Activated gamma-delta T cell (primary cell): ENCODE measurements around the gene CDH23.

ENCODE experiments used
- DNase-seq: peaks from one replicate; lab custom pipeline; 2025; lab: John Stamatoyannopoulos, UW

CDH23 gene

DNA sequence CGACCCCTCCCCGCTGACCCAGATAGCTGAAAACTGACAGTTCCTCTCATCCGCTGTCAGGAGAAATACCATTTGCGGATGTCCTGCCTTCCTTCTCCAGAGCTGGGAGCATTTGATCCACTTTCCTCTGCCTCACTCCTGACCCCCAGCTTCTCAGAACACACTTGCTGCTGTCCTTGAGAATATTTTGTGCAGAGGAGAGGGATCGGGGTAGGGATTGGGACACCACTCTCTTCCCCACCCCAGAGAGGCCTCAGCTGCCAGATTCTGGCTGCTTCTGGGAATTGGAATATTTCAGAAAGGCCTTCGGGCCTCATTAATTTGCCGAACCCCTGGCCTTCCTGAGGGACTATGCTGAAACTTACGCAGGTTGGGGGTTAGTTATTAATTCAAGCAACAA is 225.9 kb downstream of the CDH23 start:
- no peak for DNase-seq

DNA sequence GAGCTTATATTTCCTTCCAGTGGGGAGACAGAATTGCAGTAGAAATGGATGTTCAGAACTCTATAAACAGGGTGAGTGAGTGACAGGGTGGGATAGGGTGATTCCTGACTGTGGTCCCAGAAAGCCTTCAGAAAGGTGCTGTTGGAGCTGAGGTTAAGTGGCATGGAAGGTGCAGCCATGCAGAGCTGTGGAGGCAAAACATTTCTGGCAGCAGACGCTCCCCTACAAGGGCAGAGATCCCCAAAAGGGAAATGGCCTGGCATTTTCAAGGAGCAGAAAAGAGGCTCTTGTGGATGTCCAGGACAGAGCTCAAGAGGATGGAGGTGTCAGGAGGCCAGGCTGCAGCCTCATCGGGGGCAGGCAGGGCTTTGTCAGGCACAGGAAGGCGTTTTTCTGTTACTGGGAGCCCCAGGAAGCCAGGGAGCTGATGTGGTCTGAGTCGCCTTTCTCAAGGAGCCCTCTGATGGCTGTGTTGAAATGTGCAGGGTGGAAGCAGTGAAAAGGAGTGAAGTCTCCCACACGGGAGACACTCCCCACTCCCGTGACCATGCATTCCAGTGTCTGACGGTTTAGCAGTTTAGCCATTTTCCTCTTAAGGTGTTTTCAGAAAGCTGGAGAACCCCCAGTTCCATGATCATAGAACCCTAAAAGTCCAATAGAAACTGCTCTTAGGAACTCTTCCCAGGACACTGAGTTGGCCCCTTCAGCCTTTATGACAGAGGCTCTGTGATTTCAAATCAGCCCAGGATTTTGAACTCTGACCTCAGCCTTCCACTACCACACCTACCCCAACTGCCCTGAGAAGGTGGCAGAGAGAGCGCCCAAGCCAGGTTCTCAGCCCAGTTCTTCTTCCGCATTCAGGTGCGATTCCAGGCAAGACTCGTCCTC is 226.6 kb downstream of the CDH23 start:
- DNase-seq = no peak

DNA sequence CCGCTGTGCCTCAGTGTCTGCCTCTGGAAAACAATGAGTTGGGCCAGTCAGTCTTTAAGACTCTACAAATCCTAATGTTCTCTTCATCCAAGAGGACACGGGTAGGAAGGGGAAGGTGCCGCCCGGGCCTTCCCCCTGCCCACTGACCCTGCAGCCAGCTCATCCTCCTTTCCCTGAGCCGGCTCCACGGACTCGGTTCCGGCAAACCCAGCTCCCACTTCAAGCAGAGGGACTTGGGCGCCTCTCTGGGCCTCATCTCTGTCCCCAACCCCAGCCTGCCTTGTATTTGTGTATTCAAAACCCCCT is 227.2 kb downstream of the CDH23 start:
- DNase-seq = no peak

DNA sequence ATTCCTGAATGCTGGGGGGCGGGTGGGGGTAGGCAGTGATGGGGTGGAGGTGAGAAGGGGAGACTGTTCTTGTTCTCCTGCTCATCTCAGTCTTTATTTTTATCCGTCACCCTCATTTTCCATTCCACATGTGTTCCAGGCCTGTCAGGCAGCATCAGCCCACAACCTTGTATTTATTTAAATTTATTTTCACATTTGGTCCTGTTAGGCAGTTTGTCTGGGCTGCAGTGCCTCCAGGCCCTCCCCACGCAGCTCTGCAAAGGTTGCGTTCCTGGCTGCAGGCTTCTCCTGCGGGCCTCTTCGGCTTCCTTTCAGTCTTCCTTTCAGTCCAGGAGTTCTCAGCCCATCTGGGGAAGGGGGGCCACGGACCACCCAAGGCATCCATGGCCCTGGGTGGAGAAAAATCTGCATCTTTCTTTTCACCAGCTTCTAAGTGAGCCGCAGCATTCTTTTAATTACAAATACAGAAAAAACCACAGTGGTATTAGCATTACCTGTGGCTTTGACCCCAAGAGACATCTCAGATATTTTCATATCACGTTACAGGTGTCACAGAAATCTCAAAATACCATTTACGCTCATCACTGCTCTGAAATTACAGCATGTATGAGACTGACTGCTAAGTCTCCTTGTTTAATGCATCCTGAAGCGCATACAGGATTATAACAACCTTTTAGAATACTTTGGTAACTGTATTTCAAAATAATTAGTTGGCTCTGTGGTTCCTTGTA is 228.9 kb downstream of the CDH23 start:
- DNase-seq = no peak

DNA sequence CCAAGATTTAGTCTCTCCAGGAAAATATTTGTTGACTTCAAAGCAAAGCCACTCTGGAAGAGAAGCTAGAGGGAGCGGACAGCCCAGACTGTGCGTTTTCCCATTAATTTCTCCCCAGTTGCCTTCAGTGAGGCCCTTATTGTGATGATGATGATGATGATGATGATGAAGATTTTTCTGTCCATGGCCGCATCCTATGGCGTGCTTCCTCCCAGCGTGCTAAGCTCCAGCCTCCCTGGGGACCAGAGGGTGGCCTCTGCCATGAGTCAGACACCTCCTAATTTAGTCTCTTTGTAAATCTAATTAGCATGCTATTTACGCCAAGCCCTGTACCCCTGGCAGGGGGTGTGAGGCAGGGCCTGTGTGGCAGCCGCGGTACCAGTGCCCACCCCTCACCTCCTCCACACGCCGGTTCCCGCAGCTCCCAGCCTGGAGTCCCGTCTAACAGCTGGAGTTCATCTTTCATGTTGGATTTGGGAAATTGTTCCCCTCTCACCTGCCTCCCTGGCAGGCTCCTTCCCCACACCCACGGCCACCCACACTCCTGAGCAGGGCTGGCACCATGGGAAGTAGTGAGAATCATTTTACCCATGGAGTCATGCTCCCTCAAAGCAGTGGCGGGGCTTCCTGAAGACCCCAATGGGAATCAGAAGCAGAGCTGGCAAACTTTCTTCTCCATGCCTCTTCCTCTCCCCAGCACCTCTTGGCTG is 230.7 kb downstream of the CDH23 start:
- DNase-seq = no peak

DNA sequence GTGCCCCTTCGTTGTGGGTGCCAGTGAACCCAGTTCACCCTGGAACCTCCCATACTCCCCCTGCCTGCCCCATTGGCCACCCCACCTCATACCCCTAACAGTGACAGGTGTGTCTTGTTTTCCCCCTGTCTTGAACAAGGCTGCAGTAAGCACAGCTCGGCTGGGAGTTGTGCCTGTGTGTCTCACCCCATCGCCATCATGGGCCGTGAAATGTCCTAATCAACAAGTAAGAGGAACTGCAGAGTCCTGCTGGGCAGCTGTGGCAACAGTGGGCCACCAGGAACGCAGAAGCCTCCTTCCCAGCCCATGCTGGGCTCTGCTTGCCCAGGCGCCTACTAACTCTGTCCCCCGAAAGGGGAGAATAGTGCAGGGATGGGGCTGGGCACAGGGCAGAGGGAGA is 231.2 kb downstream of the CDH23 start:
- DNase-seq = no peak

DNA sequence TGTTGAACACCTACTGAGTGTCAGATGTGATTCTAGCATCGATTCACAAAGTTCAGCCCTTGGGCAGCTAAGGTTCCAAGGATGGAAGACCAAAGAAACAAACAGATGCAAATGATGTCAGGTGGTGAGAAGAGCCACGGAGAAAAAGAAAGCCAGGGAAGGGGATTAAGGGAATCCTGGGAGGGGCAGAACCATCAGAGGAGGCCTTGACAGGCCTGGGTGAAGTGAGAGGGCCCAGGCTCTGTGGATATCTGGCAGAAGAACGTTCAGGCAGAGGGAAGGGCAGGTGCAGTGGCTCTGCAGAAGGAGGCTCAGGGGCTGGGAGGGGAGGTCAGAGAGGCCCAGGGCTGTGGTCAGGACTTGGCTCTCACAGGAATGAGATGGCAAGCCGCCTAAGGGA is 232.4 kb downstream of the CDH23 start:
- no peak for DNase-seq

DNA sequence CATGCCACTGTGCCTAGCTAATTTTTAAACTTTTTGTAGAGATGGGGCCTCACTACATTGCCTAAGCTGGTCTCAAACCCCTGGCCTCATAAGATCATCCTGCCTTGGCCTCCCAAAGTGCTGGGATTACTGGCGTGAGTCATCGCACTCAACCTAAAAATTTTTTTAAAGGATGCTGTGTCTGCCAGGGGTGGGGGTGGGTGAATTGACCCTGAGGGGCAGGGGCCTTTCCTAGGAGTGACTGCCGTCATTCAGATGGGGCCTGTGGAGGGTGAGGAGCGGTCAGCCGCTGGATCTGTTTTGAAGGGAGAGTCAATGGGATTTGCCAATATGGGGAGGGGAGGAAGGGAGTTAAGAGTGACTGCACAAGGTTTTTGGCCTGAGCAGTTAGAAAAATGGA is 233.4 kb downstream of the CDH23 start:
- DNase-seq = no peak

DNA sequence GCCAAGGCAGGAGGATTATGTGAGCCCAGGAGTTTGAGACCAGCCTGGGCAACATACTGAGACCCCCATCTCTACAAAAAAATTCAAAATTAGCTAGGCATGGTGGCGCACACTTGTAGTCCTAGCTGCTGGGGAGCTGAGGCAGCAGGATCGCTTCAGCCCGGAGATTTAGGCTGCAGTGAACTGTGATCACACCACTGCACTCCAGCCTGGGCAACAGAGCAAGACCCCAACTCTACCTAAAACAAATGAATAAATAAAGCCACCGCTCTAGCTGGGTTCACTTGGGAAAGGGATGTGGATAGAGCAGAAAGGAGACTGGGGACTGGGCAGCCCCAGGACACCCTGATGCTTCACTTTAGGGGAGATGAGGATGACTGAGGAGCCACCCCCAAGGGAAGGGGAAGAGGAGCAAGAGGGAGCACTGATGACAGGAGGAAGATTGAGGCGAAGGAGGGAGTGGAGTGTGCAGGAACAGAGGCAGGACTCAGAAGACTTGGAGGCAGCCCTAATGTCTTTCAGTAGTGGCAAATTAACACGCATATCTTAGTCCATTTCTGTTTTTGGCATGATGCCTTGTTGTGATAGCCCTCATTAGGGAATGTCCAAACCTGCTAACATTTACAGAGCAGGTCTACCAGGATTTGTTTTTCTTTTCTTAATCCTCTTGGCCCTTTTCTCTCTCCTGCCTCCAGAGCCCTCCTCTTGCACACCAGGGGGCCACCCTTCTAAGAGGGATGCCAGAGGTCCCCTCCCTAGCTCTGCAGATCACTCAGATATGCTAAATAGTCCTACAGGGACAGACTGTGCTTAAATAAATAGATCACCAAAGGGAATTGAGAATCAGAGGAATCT is 234.5 kb downstream of the CDH23 start:
- DNase-seq = no peak

DNA sequence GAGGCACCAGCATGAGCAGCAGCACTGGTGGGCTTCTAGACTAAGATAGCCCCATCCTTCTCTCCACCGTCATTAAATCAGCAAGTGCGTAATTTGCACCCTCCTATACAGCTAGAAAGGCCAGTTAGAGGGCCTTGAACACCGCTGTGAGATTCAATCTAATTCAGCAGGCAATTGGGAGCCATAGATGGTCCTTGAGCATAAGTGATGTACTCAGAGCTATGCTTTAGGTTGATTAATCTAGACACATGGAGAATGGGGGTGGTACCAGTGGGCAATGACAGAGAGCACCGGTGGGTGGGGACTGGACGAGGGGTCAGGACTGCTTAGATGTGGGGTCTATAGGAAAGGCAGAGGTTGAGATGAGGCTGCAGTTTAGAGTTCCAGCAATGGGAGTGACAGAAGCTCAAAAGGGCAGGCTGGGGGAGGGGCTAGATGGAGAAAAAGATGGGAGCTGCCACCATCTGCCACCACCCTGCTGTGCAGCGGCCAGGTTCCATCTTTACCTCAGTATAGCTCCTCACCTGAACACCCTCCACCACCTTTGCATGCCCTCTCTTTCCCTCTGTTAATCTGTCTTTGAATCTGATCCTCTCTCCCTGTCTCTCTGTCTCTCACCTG is 235.6 kb downstream of the CDH23 start:
- DNase-seq = no peak

DNA sequence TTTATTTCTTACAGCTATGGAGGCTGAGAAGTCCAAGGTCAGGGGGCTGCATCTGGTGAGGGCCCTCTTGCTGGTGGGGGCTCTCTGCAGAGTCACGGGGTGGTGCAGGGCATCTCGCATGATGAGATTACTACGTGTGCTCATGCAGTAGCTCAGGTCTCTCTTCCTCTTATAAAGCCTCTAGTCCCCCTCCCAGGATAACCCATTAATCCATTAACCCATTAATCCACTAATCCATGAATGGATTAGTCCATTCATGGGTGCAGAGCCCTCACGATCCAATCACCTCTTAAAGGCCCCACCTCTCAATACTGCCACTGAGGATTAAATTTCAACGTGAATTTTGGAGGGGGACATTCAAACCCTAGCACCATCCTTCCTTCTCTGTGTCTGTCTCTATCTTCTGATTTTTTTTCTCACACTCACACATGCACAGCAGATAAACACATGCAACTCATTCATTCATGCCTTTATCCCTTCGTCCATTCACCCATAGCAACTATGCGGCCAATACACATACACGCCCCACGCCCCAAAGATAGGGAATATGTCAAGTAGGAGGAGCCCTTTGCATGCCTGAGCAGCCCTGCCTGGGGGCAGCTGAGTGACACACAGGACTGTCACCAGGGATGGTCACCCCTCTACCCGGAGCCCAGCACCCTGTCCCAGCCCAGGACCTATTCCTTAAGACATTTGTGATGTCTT is 236.3 kb downstream of the CDH23 start:
- DNase-seq = no peak

DNA sequence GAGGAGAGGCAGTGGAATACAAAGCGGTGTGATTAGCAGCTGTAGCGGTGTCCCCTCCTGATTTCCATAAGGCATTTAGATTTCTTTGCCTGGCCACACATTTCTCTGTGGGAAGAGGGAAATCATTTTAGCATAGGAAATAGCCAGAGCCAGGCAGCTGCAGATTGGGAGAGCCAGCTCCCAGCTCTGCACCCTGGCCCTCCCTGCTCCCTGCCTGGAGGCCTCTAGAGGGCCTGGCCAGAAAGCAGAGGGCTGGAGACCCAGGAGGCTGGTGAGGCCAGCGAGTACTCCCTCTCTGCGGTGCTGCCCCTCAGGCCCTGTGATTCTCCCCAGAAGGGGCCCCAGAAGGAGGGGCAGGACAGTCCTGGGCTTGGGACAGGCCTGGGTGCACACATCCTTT is 237.2 kb downstream of the CDH23 start:
- DNase-seq = no peak

DNA sequence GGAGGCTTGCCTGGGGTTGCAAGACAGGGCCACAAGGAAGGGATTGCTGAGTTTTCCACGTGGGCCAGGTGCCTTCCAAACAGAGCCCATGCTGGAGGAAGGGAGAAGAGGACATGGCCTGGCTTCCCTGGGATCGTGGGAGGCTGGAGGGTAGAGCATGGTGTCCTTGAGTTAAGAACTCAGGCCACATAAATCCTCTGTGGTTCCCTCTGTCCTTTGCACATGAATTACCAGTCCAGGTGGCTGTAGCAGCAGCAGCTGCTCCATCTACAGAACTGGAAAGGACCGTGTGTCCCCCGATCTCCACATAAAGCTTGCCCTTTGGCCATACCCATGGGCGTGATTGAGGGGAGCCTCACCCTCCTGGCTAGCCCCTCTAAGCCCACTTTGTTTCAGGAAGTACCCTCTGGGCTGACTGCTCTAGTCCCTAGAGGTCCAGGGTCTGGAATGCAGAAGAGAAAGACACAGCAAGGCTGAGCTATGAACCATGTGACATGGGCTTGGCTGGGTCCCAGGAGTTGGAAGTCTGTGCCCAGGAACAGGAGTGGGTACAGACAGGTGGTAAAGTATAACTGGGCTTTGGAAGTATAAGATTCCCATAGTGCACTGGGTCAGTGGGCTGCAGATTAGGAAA is 237.9 kb downstream of the CDH23 start:
- DNase-seq = no peak

DNA sequence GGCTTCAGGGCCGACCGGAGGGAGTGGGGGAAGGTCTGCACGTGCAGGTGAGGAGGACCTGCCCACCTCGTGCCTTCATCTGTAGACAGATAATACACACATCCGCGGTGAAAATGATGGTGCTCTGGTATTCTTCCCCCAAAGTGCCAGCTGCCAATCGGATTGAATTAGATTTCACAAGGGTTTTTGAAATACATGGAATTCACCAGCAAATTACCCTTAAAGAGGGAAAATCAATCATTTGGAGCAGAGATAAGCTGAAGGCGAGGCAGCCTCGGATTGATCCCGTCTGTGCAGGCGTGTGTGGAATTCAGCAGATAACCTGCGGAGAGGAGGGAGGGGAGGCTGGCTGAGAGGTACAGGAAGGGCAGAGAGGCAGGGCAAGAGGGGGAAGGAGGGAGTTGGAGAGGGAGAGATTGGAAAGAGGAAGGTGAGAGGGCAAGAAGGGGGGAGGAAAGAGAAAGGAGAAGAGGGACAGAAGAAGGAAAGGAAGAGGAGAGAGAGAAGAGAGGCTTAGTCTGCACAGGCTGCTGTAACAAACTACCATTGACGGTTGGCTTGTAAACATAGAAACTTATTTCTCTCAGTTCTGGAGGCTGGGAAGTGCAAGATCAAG is 238.6 kb downstream of the CDH23 start:
- DNase-seq = no peak

DNA sequence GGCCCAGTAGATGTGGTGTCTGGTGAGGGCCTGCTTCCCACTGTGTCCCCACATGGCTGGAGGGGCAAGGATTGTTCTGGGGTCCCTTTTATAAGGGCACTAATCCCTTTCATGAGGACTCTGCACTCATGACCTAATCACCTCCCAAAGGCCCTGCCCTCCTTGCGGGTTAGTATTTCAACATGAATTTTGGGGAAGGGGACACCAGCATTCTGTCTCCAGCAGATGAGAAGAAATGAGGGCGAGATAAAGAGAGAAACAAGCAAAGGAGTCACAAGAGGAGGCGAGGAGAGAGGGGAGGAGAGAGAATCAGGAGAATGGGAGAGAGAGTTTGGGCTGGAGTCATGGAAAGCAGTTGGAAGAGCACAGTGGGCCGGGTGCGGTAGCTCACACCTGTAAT is 239.1 kb downstream of the CDH23 start:
- no peak for DNase-seq

DNA sequence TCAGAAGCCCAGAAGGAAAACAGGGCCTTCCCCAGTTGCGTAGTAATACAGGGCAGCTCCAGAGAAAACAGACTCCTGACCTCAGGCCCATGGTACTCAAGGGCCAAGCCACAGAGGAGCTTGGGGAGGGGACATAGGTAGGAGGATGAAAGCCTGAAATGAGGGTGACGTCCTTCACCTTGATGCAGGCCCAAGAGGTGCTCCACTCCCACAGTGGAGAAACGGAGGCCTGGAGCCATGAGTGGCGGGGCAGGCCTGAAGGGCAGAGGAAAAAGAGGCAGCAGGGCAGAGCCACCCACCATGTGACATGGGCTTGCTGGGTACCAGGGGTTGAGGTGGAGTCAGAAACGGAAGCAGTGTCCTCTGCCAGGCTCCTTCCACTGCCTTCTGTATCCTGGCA is 239.9 kb downstream of the CDH23 start:
- DNase-seq = no peak

DNA sequence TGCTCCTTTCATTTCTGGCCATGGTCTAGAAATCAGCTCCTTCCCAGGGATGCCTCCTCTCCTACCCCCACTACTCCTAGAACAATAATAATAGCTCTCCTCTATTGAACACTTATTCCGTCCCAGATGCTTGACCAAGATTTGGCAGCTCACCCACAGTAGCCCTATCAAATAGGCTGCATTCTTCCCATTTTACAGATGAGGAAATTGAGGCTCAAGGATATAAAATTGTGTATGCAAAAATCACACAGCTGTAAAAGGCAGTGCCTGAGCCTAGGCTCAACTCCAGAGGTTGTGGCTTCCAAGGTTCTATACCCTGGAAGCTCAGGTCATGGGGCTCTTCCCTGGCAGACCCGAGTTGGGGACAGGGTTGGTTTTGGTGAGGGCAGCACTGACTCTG is 240.6 kb downstream of the CDH23 start:
- no peak for DNase-seq

DNA sequence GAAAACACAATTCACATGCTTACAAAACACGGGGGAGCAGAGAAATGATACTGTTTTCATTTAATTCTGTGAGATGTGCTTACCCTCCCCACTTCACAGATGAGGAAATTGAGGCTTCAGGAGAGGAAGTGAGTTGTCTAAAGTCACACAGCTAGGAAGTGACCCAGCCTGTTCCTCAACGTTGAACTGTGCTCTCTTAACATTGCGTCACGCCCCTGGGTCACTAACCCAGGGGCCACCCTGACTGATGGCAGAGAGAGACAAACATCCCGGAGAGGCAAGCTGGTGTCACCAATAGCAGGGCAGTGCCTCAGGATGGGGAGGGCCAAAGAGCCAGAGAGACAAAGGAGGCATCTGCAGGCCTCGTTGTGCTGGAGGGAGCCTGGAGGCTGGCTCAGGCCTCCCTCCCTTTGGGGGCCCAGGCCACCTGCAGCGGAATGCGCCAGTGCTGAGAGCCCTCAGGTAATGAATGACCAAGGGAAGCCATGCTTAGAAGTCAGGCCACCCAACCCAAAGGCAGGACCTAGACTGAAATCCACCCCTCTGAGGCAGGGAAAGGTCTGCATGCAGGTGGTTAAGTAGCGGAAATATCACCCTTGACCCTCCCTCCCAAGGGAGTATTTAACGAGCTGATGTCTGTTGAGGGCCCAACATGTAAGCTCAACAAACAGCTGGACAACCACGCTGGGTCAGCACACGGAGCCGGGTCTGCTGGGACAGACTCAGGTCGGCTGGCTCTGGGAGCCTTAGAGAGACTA is 241.5 kb downstream of the CDH23 start:
- DNase-seq = no peak
